Measurements from ENCODE around the gene CAPN9. TPM values are rescaled to one million over a fixed set of nuclear protein-coding genes. Genes with fewer than 3 reads are reported as not detected.

CAPN9 gene
- total and polyA plus RNA-seq, 2 experiments from 2014 or later, result 0.98 to 3.7 TPM

DNA sequence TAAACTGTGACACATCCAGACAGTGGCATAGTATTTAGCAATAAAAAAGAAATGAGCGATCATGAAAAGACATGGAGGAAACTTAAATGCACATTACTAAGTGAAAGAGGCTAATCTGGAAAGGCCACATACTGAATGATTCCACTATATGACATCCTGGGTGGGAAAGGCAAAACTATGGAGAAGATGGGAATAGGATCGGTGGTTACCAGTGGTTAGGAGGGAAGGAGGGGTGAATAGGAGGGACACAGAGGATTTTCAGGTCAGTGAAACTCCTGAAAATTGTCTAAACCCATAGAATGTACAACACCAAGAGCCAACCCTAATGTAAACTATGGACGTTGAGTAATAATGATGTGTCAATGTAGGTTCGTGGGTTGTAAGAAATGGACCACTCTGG, 47.1 kb upstream of the CAPN9 start:
- no peak for DNase-seq (ENCODE audit: low spot score)
- H3K9me2 ChIP-seq (replicated peaks; ENCODE audit: insufficient read depth), result no peaks in the 10 kb centered on the region
- no peaks in the 10 kb centered on the region for H4K20me1 ChIP-seq (ENCODE audit: insufficient read depth, poor library complexity, severe bottlenecking)
- no peak for TF ChIP-seq EZH2phosphoT487 (IDR thresholded peaks at IDR 0.05; ENCODE audit: low read depth, severe bottlenecking, unreplicated experiment)
- TF ChIP-seq EZH2 (IDR thresholded peaks at IDR 0.05; ENCODE audit: borderline replicate concordance), result no peak
- TF ChIP-seq, protein P1, sequence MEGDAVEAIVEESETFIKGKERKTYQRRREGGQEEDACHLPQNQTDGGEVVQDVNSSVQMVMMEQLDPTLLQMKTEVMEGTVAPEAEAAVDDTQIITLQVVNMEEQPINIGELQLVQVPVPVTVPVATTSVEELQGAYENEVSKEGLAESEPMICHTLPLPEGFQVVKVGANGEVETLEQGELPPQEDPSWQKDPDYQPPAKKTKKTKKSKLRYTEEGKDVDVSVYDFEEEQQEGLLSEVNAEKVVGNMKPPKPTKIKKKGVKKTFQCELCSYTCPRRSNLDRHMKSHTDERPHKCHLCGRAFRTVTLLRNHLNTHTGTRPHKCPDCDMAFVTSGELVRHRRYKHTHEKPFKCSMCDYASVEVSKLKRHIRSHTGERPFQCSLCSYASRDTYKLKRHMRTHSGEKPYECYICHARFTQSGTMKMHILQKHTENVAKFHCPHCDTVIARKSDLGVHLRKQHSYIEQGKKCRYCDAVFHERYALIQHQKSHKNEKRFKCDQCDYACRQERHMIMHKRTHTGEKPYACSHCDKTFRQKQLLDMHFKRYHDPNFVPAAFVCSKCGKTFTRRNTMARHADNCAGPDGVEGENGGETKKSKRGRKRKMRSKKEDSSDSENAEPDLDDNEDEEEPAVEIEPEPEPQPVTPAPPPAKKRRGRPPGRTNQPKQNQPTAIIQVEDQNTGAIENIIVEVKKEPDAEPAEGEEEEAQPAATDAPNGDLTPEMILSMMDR (IDR thresholded peaks at IDR 0.05; ENCODE audit: poor library complexity), result no peak
- H3K36me3 ChIP-seq (replicated peaks; ENCODE audit: insufficient read depth, low read depth), result no peaks in the 10 kb centered on the region
- H3K79me2 ChIP-seq, result no peaks in the 10 kb centered on the region
- no peaks in the 10 kb centered on the region for H3K9me3 ChIP-seq (ENCODE audit: low read depth)
- no peak overlapping the region for H3K27ac ChIP-seq
- no peaks in the 10 kb centered on the region for H3K27me3 ChIP-seq
- WGBS (ENCODE audit: low lambda C conversion rate, missing lambda C conversion rate), result 76% methylated on average over 4 of the region's 4 CpGs
- no peak overlapping the region for H3K4me3 ChIP-seq
- no peak overlapping the region for H3K4me2 ChIP-seq
- H3K4me1 ChIP-seq (ENCODE audit: insufficient read depth), result peaks cover 9% of the 10 kb centered on the region
- no peak overlapping the region for H2AFZ ChIP-seq

DNA sequence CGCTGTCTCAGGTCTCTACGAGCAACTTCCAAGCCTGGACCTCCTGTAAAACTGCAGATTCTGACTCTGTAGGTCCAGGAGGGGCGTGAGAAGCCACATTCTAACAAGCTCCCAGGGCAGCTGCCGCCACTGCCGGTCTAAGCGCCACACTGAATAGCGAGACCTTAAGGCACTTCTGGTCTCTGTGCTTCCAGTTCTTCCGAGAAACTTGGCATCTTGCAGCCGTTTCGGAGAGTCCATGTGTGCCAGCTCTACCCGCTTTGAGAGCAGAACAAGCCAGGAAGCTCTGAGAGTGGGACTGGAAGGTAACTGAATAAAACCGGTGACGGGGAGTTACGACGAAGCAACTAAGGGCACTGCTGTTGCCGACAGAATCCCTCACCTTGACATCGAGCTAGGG, 45.8 kb upstream of the CAPN9 start:
- TF ChIP-seq EZH2phosphoT487 (IDR thresholded peaks at IDR 0.05; ENCODE audit: low read depth, severe bottlenecking, unreplicated experiment), result no peak
- no peak for TF ChIP-seq EZH2 (IDR thresholded peaks at IDR 0.05; ENCODE audit: borderline replicate concordance)
- TF ChIP-seq, protein P1 (IDR thresholded peaks at IDR 0.05; ENCODE audit: poor library complexity), result no peak
- no peaks in the 10 kb centered on the region for H3K27me3 ChIP-seq
- no peak overlapping the region for H3K27ac ChIP-seq
- WGBS (ENCODE audit: low lambda C conversion rate, missing lambda C conversion rate), result 94% methylated on average over 17 of the region's 17 CpGs
- H3K36me3 ChIP-seq (replicated peaks; ENCODE audit: insufficient read depth, low read depth), result no peaks in the 10 kb centered on the region
- no peaks in the 10 kb centered on the region for H3K79me2 ChIP-seq
- H3K4me2 ChIP-seq, result no peak overlapping the region
- no peaks in the 10 kb centered on the region for H3K9me2 ChIP-seq (replicated peaks; ENCODE audit: insufficient read depth)
- H3K4me3 ChIP-seq, result no peak overlapping the region
- no peak overlapping the region for H2AFZ ChIP-seq
- no peak for DNase-seq (ENCODE audit: low spot score)
- H3K4me1 ChIP-seq (ENCODE audit: insufficient read depth), result peaks cover 9% of the 10 kb centered on the region
- no peaks in the 10 kb centered on the region for H4K20me1 ChIP-seq (ENCODE audit: insufficient read depth, poor library complexity, severe bottlenecking)
- H3K9me3 ChIP-seq (ENCODE audit: low read depth), result no peaks in the 10 kb centered on the region

DNA sequence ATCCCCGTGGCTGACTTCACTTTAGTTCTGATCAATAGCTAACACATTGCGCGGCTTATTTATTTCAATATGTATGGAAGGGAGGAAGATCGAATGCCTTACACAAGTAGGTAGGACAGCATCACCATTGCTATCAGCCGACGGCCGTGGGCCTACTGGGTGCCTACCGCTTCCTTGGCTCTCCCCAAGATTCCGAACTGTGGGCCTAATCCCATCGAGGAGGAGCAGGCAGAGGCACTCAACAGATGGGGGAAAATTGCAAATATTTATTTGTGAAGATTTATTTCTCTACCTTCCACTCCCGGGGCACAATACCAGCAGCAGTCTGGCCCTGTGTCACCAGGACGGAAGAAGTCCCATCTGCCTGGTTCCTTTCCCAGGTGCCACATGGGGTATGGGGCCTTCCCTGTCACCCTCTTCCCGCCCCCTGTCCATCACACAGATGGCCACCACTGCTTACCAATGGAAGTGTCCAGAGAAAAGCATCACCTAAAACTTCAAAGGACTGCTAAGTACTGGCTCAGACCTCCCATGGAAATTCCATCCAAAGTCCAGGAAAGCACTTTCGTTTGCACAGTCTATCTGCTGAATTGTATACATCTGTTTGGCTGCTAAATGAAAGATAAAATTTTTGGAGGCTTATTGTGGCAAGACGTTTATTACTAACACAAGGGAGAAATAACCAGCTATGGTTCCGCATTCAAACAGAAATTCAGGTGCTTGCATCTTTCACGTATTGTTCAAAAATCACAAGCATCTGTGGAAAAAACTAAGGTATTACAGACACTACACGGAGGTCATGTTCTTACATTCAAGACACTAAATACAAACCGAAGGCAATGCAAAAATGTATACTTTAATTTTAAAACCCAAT, 45.1 kb upstream of the CAPN9 start:
- no peaks in the 10 kb centered on the region for H3K9me2 ChIP-seq (replicated peaks; ENCODE audit: insufficient read depth)
- no peaks in the 10 kb centered on the region for H3K9me3 ChIP-seq (ENCODE audit: low read depth)

More for the DNA sequence above, 45.1 kb upstream of the CAPN9 start:
- Histone ChIP-seq H2AFZ (no peak overlapping the region), H3K79me2 (no peaks in the 10 kb centered on the region), H3K36me3 (replicated peaks; ENCODE audit: insufficient read depth, low read depth) (no peaks in the 10 kb centered on the region), H3K27me3 (no peaks in the 10 kb centered on the region), H3K27ac (peak overlapping the region; percentile 5), H3K4me1 (ENCODE audit: insufficient read depth) (peaks cover 9% of the 10 kb centered on the region), H4K20me1 (ENCODE audit: insufficient read depth, poor library complexity, severe bottlenecking) (no peaks in the 10 kb centered on the region), H3K4me2 (no peak overlapping the region), H3K4me3 (no peak overlapping the region)
- TF ChIP-seq EZH2 (IDR thresholded peaks at IDR 0.05; ENCODE audit: borderline replicate concordance) (no peak), EZH2phosphoT487 (IDR thresholded peaks at IDR 0.05; ENCODE audit: low read depth, severe bottlenecking, unreplicated experiment) (no peak)
- TF ChIP-seq, protein P1 (IDR thresholded peaks at IDR 0.05; ENCODE audit: poor library complexity), result no peak
- DNase-seq (ENCODE audit: low spot score), result peak; percentile 29
- 85% methylated on average over 19 of the region's 19 CpGs for WGBS (ENCODE audit: low lambda C conversion rate, missing lambda C conversion rate)

Data from hepatocyte (in vitro differentiated cells).